ENCODE measurements around the gene PDE6C.

PDE6C gene

DNA sequence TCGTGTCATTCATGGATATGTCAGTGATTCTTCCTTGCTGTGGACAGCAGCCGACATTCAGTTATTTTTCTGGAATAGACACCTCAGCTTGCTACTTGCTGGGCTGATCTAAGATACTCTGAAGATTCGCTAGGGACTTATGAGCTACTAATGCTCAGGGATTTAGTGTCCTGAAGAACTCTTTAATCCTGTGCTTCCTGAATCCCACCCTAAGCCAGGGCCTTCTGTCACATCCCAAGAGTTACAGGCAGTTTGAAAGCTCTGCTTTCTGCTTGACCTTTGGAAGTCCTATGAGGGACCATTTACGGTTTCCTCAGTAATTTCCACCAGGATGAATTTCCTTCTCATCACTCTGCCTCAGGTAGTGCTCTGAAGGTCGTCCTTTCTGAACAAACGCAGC, at the start of gene PDE6C:
Gene PDE6C, plus strand, starts transcription at position 227 of the 400 bp plus-strand sequence. CDS start 189 bp downstream, outside the sequence.
- no peak for DNase-seq (ENCODE audit: low read depth in 2 of 2)

GRCh38 chr10:93565446-93565845, 46.9 kb upstream of the PDE6C start:
- no peak for DNase-seq (ENCODE audit: low read depth in 2 of 2)

DNA sequence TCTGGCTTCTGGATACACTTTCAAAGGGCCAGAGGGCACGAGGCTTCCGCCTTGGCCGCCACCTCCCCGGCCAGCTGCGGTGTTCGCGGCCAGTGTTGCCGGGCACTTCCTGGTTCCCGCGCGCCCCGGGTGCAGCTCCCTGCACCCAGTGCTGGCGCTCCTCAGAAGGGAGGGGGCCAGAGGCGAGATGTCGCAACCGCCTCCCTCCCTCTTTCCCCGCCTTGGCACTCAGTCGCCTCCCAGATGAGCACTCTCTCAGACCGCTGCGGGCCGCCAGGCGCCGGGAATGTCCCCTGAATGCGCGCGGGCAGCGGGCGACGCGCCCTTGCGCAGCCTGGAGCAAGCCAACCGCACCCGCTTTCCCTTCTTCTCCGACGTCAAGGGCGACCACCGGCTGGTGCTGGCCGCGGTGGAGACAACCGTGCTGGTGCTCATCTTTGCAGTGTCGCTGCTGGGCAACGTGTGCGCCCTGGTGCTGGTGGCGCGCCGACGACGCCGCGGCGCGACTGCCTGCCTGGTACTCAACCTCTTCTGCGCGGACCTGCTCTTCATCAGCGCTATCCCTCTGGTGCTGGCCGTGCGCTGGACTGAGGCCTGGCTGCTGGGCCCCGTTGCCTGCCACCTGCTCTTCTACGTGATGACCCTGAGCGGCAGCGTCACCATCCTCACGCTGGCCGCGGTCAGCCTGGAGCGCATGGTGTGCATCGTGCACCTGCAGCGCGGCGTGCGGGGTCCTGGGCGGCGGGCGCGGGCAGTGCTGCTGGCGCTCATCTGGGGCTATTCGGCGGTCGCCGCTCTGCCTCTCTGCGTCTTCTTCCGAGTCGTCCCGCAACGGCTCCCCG, 45.7 kb upstream of the PDE6C start, which contains the start of gene FFAR4:
Gene FFAR4, plus strand, starts transcription at position 231 of the 842 bp plus-strand sequence. Its CDS starts 56 bp downstream, at position 287.
- no peak for DNase-seq (ENCODE audit: low read depth in 2 of 2)

GRCh38 chr10:93567277-93568104, 44.8 kb upstream of the PDE6C start:
- no peak for DNase-seq (ENCODE audit: low read depth in 2 of 2)

DNA sequence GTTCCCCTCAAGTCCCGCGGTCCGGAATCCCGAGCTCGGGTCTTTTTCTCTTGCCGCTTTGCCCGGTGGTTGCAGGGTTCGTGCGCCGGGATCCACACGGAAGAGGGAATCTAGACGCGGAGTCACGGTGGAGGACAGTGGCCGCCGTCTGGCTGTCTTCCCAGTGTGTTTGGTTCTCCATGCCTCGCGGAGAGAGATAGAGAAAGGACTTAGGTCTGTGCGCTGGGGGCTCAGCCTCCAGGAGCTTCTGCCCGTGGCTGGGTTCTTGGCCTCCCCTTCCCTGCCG, 44.3 kb upstream of the PDE6C start:
- DNase-seq (ENCODE audit: low read depth in 2 of 2) = no peak

- DNase-seq (ENCODE audit: low read depth in 2 of 2) = no peak
Observed at GRCh38 chr10:93570383-93570782, 42.0 kb upstream of the PDE6C start.

DNA sequence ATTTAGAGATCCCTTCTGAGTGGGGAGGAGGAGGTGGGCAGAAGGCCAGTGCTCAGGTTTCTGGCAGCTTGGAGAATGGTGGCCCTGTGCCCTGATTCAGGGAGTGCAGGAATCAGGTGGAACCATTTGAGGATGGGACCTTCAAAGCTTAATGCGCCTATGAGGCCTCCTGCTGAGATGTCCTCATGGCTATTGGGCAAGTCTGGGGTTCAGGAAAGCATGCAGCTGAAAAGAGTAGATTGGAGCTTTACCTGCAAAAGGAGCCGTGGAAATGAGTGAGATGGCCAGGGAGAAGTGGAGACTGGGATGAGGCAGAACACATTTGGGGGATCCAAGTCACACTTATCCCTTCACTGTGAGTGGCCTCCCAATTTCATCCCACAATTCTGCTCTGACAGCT, 39.7 kb upstream of the PDE6C start:
- no peak for DNase-seq (ENCODE audit: low read depth in 2 of 2)

DNA sequence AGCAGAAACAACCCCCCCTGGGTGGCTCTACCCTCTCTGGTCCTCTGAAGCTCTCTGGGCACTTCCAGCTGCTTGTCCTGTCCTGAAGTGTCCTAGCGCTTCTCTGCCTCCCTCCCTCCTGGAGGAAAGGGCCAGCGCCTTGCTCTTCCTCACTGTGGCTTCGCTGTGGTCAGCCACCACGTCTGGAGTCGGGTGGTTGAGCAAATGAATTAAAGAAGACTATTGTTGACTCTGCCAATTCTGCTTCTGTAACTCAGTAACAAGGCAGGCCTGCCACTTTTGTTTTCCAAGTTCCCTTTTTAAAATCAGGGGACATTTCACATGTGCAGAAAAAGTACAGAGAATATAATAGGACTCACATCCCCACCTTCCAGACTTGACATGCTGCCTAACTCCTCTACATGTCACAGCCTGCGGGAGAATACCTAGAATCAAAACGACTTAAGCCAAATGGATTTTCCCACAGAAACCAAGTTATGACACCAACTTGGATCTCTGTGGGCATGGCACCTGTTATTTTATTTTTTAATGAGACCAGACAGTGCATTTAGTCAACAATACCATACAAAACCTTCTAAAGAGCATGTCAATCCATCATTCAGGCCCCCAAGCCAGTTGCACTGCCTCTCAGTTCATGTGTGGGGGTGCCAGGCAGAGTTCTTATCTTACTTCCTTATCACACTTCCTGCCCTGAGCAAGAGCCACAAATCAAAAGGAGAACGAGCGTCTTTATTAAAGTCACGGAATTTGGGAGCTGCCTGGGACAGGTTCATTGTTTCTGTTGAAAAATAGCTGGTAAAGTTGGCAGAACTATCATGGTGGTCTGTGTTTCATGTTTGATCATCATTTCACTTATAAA, 39.1 kb upstream of the PDE6C start:
- no peak for DNase-seq (ENCODE audit: low read depth in 2 of 2)

GRCh38 chr10:93573924-93574323, 38.4 kb upstream of the PDE6C start:
- no peak for DNase-seq (ENCODE audit: low read depth in 2 of 2)

- no peak for DNase-seq (ENCODE audit: low read depth in 2 of 2)
Observed at GRCh38 chr10:93576888-93577287, 35.4 kb upstream of the PDE6C start.

DNA sequence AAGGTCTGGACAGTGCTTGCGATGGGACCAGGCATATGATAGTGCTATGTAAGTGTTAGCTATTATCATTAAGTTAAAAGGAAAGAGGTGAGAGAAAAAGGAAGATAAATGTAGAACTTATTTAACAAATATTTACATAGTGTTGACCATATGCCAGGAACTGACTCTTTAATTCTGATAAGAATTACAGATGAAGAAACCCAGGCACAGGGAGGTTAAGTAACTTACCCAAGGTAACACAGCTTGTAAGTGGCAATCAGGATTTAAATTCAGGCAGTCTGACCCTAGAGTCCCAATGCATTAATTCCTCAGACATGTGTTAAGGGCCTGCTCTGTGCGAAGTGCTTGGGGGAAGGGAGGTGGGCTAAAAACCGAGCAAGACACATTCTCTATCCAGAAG, 34.8 kb upstream of the PDE6C start:
- DNase-seq (ENCODE audit: low read depth in 2 of 2) = no peak

DNA sequence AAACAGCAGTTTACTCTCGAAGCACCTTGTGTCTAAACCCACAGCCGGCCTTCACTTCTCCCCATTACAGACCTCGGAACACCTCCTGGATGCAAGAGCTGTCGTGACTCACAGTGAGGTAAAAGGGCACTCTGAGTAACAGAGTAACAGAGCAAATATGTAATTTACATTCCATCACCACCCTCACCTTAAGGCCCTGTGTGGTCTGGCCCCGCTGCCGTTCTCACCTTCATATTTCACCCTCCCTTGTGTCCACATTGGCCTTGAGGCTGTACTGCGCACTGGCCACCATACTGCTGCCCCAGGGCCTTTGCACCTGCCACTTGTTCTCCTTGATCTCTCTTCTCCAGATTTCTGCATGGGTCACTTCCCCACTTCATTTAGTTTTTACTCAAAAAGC, 33.2 kb upstream of the PDE6C start:
- no peak for DNase-seq (ENCODE audit: low read depth in 2 of 2)

DNA sequence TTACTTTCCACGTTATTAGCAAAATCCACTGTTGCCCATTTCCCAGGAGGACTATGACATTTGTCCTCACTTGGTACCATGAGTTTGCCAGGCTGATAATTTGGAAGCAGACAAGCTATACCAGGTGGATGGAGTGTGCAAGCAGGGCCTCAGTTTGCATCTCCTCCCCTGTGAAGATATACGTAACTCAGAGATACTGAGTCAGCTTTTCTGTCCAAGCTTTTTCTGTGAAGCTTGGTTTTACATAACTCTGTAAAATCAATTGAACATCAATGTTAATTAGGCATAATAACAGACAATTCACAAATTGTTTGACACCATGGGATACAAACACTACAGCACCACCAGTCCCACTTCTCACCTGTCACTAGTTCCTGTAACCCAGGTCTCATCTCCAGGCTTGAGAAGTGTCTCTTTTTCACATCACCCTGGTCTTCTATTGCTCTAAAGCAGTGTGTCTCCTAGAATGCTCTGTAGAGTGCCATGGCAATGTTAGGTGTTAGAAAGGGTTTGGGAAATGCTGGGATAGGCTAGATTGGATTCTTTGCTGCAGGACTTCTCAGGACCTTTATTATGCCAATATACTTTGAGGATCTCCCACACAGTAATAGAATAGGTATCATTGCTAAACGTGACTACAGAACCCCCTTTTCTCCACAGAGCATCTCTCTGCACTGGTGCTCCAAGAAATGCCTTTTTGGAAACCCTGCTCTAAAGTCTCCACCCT, 32.2 kb upstream of the PDE6C start:
- no peak for DNase-seq (ENCODE audit: low read depth in 2 of 2)

DNA sequence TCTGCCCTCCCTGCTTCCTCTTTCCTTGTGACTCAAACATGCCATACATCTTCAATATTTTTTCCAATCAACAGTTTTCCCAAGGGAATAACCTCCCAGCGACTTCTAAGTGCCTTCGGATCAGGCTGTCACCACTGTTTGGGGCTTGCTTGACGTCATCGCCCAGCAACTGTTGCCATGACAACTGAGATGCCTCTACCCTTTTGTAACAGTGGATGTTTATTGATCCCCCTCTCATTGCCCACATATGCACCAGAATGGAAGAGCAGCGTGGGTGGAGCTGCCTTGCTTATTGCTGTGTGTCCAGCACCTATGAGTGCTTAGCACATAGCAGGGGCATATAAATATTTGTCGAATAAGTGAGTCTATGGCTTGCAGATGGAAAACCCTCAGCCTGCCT, 31.5 kb upstream of the PDE6C start:
- DNase-seq (ENCODE audit: low read depth in 2 of 2) = no peak

GRCh38 chr10:93584445-93584844, 27.9 kb upstream of the PDE6C start:
- DNase-seq (ENCODE audit: low read depth in 2 of 2) = no peak

- no peak for DNase-seq (ENCODE audit: low read depth in 2 of 2)
Observed at GRCh38 chr10:93589648-93590562, 22.4 kb upstream of the PDE6C start.

- DNase-seq (ENCODE audit: low read depth in 2 of 2) = no peak
Observed at GRCh38 chr10:93590638-93591037, 21.7 kb upstream of the PDE6C start.

- DNase-seq (ENCODE audit: low read depth in 2 of 2) = no peak
Observed at GRCh38 chr10:93591065-93591808, 21.1 kb upstream of the PDE6C start.

- DNase-seq (ENCODE audit: low read depth in 2 of 2) = no peak
Observed at GRCh38 chr10:93593254-93593653, 19.1 kb upstream of the PDE6C start.

GRCh38 chr10:93593749-93594148, 18.6 kb upstream of the PDE6C start:
- DNase-seq (ENCODE audit: low read depth in 2 of 2) = no peak

Measured in stimulated activated CD8-positive, alpha-beta memory T cell treated with anti-CD3 and anti-CD28 coated beads, Interleukin-15, amount 100 ng/mL, for 4 hours (primary cell).